Inflammatory macrophage treated with lipopolysaccharide for 4 hours (primary cell): Measurements from ENCODE around the gene DHX30.
"Not testable (repeated sequence)": the region's sequence is repeated elsewhere in the genome, so short reads cannot be mapped to it uniquely, and the experiment has no call there.

Experiments used
- DNase-seq: peaks from one replicate; pipeline ENCODE4 v3.0.0-alpha.2; 2020

The DHX30 gene

GRCh38 chr3:47885168-47885567, 82.2 kb downstream of the DHX30 start:
- no peak for DNase-seq

DNA sequence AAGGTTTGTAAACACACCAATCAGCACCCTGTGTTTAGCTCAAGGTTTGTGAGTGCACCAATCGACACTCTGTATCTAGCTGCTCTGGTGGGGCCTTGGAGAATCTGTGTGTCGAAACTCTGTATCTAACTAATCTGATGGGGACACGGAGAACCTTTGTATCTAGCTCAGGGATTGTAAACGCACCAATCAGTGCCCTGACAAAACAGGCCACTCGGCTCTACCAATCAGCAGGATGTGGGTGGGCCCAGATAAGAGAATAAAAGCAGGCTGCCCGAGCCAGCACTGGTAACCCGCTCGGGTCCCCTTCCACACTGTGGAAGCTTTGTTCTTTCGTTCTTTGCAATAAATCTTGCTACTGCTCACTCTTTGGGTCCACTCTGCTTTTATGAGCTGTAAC, 85.1 kb downstream of the DHX30 start:
- DNase-seq = not testable (repeated sequence)

DNA sequence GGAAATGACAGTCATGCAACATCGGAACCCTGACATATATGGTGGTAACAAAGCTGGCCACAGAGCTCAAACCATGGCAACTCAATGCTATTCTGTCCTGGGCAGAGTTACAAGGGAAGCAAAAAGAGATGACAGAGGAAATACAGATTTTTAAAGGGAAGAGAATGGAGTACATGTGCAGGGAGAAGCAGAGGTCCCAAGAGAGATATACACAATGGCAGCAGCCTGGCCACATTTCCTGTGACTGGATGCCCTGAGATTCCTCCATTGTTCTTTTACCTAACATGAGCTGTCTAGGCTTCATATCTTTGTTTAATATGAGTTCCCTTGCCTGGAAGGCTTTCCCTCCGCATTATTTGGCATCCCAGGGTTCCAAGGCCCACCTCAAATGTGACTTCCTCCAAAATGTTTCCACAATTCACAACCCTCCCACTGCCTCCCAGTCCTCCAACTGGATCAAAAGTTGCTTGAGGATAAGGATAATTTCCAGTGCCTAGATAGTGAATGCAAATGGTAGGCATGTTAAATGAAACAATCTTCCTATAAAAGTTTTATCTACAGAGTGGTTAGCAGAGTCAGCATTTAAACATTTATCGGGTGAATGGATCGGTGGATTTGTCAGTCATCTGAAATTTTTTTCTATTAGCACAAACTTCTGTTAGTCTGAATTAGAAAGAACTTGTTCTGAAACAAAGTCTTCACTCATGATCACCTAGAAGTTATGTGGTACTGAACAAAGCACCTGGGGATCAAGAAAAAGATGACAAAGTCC, 86.2 kb downstream of the DHX30 start:
- DNase-seq = no peak

DNA sequence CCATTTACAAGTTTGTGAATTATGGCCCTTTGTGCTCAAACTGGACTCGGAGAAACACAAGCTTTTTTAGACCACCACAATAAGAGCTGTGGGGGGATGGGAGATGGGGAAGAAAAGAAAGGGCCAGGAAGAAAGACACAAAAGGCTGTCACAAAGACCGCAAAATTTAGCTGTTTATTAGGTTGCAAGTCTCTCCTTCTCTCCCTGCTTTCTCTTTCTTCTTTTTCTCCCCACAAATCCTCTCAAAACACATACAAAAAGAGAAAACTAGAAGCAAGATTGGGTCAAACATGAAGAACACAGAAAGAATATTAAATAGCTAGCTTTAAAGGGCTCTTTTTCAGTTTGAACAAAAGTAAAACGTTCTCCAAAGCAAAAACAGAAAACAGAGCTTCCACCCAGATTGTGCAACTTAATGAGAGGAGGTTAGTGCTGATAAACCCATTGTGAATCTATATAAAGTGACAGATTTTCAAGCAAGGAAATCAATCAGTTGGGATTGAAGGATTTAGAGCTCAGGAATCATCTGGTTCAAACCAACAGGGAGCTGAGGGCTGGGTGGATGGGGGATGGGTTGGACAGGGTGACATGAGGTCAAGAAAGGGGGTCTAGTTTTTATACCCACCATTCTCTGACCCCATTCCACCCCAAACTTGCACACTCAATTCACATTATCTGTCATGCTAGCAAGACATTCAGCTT, 87.3 kb downstream of the DHX30 start:
- DNase-seq = no peak

DNA sequence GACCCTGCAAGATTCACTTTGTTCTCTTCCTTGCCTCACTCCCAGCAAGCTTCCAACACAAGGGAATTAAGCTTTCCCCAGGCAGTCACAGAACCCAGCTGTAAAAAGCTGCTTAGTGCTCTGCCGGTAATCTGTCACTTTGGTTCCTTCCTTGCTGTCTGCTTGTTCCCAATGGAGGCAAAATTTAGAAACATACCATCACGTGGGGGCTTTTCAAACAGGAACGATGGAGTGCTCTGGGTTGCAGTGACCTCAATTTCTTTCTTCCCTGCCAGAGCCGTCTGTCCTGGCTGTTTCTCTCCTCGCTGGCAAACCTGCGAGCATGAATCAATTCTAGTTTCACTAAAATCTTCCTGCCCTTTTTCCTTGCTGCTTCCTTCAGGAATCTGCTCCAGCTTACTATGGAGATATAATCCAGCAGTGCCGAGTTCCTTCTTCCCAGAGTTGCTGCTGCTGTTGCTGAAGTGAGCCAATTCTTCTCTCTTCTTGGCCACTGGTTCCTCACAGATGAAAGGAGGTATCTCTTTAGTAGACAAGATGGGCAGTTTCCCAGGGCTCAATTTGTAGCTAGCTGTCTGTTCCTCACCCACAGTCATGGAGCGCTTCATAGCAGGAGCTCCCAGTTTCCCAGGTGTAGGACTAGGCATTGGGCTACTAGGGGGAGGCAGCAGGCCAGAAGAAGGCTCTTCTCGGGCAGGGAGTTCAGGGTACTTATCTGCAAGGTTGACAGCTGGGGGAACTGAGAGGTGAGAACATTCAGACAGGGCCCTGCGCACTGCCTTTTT, 88.1 kb downstream of the DHX30 start:
- no peak for DNase-seq

- no peak for DNase-seq
These were observed 88.7 kb downstream of the DHX30 start for GRCh38 chr3:47891613-47892005.

DNA sequence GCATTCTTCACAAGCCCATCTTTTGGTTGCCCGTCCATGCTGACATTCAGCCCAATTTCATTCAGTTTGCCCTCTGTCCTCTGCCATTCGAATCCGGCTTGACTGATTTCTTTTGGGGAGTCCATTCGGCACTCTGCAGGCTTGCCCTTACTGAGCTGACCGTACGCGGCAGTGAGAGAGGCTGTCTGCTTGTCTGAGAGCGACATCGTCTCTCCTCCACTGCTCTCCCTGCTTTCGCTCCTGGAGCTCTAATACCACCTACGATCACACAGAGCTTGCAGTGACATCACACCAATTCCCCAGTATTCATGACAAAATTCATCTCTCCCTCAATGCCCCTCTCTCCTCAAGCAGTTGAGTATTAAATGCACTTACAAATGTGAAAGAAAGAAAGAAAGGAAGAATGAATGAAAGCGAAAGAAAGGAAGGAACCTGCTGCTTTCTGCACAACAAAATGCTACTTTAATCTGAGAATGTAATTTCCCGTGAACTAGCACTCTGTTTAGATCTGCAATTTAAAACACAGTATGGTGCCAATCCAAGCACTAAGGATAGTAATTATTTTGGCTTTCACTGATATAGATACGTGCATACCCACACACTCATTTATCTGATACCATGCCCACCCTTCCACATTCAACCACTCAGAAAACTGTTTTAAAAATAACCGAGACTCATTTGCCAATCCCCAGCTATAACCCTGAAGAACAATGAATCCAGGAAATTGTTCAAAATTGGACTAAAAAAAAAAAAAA, 89.5 kb downstream of the DHX30 start:
- no peak for DNase-seq

- DNase-seq = no peak
These were observed 92.3 kb downstream of the DHX30 start for GRCh38 chr3:47895241-47895640.

DNA sequence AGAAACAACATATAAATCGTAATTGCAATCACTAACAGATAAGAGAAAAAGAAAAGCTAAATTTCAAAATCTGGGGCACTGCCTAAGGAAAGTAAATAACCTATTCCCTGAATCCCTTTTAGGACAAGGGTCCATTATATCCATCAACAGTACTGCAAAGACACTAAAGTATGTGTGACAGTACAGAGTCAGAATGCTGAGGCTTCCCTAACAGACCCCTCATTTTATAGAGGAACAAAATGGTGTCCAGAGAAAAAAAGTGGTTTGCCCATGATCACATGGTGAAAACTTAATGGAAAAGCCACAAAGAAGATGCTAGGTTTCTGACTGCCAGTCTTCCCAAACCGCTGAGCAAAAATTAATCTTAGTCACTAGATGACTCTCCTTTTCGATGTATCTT, 93.8 kb downstream of the DHX30 start:
- no peak for DNase-seq

DNA sequence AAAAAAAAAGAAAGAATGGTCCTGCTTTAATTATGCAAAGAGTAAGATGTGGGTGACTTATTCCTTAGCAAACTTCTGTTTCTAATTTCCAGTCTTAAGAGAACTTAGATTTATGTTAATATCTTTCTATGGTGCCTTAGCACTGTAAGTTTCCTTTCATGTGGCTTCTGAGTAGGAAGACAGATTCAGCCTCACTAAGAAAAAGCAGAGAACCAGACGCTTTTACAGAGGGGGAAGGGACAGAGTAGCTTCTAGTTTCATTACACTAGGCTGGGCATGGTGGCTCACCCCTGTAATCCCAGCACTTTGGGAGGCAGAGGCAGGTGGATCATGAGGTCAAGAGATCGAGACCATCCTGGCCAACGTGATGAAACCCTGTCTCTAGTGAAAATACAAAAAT, 95.0 kb downstream of the DHX30 start:
- no peak for DNase-seq

GRCh38 chr3:47899495-47900108, 96.7 kb downstream of the DHX30 start:
- DNase-seq = no peak
